ENCODE measurements around the gene NBEA.
"Not testable (repeated sequence)": the region's sequence is repeated elsewhere in the genome, so short reads cannot be mapped to it uniquely, and the experiment has no call there.

Gene NBEA

GRCh38 chr13:35387682-35388250, 445.7 kb downstream of the NBEA start:
- TF ChIP-seq CTCF (conservative IDR thresholded peaks at IDR 0.05), result no peak

GRCh38 chr13:35388441-35389355, 446.6 kb downstream of the NBEA start:
- H3K27ac ChIP-seq, result no peak overlapping the region
- no peak for TF ChIP-seq CTCF (conservative IDR thresholded peaks at IDR 0.05)

More at GRCh38 chr13:35387682-35388250, 445.7 kb downstream of the NBEA start:
- H3K27ac ChIP-seq, result no peak overlapping the region

- no peak overlapping the region for H3K27ac ChIP-seq
- no peak for TF ChIP-seq CTCF (conservative IDR thresholded peaks at IDR 0.05)
Measured at GRCh38 chr13:35389535-35389934, 447.5 kb downstream of the NBEA start.

DNA sequence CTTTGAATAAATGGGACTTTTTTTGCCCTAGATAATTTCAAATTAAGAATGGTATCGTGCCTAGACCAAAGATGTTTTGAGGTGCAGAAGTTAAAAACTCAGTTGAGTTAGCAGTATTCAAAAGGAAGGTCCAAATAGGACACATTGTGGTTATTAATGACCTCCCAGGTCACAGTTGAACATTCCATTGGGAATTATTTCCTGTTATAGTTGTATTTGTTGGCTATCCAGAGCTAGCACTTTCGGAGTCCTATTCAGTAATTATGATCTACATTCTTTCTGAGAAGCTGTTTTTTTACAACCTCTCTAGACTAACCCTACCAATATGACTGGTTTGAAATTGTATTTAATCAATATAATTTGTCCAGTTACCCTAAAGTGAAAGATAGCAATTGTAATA, 450.7 kb downstream of the NBEA start:
- H3K27ac ChIP-seq, result no peak overlapping the region
- TF ChIP-seq CTCF (conservative IDR thresholded peaks at IDR 0.05), result no peak

DNA sequence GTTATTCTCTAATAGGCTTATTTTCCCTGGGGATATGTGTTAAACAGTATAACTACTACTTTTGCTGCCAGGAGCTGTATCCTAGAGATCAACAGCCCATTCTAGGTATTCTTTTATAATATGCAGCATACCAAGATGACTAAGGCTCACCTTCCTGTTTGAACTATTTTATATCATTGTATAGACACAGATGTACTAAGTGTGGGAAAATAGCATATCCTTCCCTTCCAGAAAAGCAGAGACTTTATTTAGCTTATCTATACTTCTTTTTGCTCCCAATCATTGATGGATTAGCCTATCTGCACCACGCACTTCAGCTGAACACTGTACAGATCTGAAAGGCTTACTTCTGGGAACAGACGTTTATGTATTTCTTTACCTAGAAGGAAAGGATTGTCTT, 451.8 kb downstream of the NBEA start:
- no peak for TF ChIP-seq CTCF (conservative IDR thresholded peaks at IDR 0.05)

DNA sequence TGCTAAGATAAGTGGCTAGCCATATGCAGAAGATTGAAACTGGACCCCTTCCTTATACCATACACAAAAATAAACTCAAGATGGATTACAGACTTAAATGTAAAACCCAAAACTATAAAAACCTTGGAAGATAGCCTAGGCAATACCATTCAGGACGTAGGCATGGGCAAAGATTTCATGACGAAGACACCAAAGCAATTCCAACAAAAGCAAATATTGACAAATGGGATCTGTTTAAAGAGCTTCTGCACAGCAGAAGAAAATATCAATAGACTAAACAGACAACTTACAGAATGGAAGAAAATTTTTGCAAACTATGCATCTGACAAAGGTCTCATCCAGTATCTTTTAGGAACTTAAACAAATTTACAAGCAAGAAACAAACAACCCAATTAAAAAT, 466.2 kb downstream of the NBEA start:
- not testable (repeated sequence) for H3K27ac ChIP-seq

More for the DNA sequence above, 451.8 kb downstream of the NBEA start:
- H3K27ac ChIP-seq, result no peak overlapping the region

DNA sequence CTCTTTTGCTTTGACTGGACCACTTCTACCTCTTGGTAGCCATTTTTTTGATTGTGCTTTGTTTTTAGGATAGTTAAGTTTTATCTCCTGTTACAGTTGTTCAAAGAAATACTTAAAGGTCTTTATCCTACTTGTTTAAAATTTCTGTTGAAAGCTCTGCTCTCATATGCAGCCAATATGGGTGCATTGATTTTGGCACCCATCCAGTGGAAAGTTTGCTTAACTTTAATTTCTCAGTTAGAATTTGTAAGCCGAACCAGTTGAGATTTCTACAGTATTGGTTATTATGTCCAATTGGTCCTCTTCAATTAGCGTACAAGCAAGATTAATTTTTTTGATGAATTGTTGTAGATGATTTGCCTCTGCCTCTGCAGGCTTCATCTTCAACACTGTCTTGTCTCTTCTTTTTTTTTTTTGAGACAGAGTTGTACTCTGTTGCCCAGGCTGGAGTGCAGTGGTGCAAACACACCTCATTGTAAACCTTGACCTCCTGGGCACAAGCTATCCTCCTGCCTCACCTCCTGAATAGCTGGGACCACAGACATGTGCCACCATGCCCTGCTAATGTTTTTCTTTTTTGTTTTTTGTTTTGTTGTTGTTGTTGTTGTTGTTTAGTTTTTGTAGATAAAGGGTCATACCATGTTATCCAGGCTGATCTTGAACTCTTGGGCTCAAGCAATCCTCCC, 469.1 kb downstream of the NBEA start:
- no peak for TF ChIP-seq CTCF (conservative IDR thresholded peaks at IDR 0.05)

More for the DNA sequence above, 469.1 kb downstream of the NBEA start:
- H3K27ac ChIP-seq, result no peak overlapping the region
